Activated T-cell treated with anti-CD3 and anti-CD28 coated beads, Interleukin-2, amount 50 U/mL, for 4 hours (primary cell): ENCODE results near the gene ZNF254. TPM values are rescaled to one million over a fixed set of nuclear protein-coding genes. Genes with fewer than 3 reads are reported as not detected.
A peak's percentile ranks its signal among the peaks of the same experiment; 100 is the strongest.
"Not testable (repeated sequence)": the region's sequence is repeated elsewhere in the genome, so short reads cannot be mapped to it uniquely, and the experiment has no call there.

Source experiments
- ATAC-seq, 2 donors: fragments of 200-7000 bp; cut with Tn5 transposase; one replicate each; pipeline ENCODE4 v1.10.0; 2021
- DNase-seq: peaks from one replicate; pipeline ENCODE4 v3.0.0-alpha.2; 2020
- H3K27me3 Mint-ChIP-seq: one replicate; pipeline ENCODE4 v1.8.0; 2021; ENCODE audit warnings: low read depth, mixed read lengths
- H3K36me3 Mint-ChIP-seq: one replicate; pipeline ENCODE4 v1.8.0; 2022; ENCODE audit warnings: mixed read lengths; ENCODE audit not compliant: insufficient read depth
- H3K4me1 Mint-ChIP-seq: one replicate; pipeline ENCODE4 v1.8.0; 2021; ENCODE audit warnings: low read depth, mixed read lengths
- H3K4me3 Mint-ChIP-seq: one replicate; pipeline ENCODE4 v1.8.0; 2021; ENCODE audit warnings: mild to moderate bottlenecking, moderate library complexity, mixed read lengths
- H3K9me3 Mint-ChIP-seq: one replicate; pipeline ENCODE4 v1.8.0; 2021; ENCODE audit warnings: mixed read lengths
- total RNA-seq, 3 donors: library from RNA; stranded (reverse); gene quantifications; one replicate each; pipeline ENCODE4 v1.2.1, GENCODE V29; 2021

The ZNF254 gene
- total RNA-seq, 3 donors from 2014 or later = 5.6 to 7.0 (median 6.8) TPM

GRCh38 chr19:24099829-24100228, 12.8 kb downstream of the ZNF254 start:
- no peak overlapping the region for H3K4me3 Mint-ChIP-seq
- H3K36me3 Mint-ChIP-seq = peaks cover 56% of the 10 kb centered on the region
- H3K27me3 Mint-ChIP-seq = no peaks in the 10 kb centered on the region
- peaks cover 19% of the 10 kb centered on the region for H3K4me1 Mint-ChIP-seq
- H3K9me3 Mint-ChIP-seq = peaks cover 16% of the 10 kb centered on the region
- DNase-seq (no peak), ATAC-seq (peak in 1 of 2 donors; percentile 38)

- H3K27me3 Mint-ChIP-seq, DNase-seq, H3K4me3 Mint-ChIP-seq, ATAC-seq: not testable (repeated sequence)
- peaks cover 55% of the 10 kb centered on the region for H3K36me3 Mint-ChIP-seq
- H3K9me3 Mint-ChIP-seq = peaks cover 14% of the 10 kb centered on the region
- peaks cover 13% of the 10 kb centered on the region for H3K4me1 Mint-ChIP-seq
Measured at GRCh38 chr19:24100597-24100996, 13.6 kb downstream of the ZNF254 start.

GRCh38 chr19:24101459-24102115, 14.6 kb downstream of the ZNF254 start:
- Mint-ChIP-seq H3K36me3 (peaks cover 56% of the 10 kb centered on the region), H3K4me1 (peaks cover 8% of the 10 kb centered on the region), H3K9me3 (peaks cover 16% of the 10 kb centered on the region), H3K27me3 (no peaks in the 10 kb centered on the region), H3K4me3 (no peak overlapping the region)
- ATAC-seq (no peak), DNase-seq (no peak)

GRCh38 chr19:24127601-24128000, 40.6 kb downstream of the ZNF254 start:
- ATAC-seq (no peak), DNase-seq (no peak)
- Mint-ChIP-seq H3K4me1 (no peaks in the 10 kb centered on the region), H3K9me3 (peaks cover 54% of the 10 kb centered on the region), H3K36me3 (peaks cover 64% of the 10 kb centered on the region), H3K27me3 (no peaks in the 10 kb centered on the region), H3K4me3 (no peak overlapping the region)

- DNase-seq = no peak
- peaks cover 34% of the 10 kb centered on the region for H3K36me3 Mint-ChIP-seq
Measured at GRCh38 chr19:24140099-24140498, 53.1 kb downstream of the ZNF254 start.

GRCh38 chr19:24140591-24140990, 53.6 kb downstream of the ZNF254 start:
- Mint-ChIP-seq H3K4me1 (no peaks in the 10 kb centered on the region), H3K27me3 (no peaks in the 10 kb centered on the region), H3K9me3 (peaks cover 54% of the 10 kb centered on the region), H3K4me3 (no peak overlapping the region), H3K36me3 (peaks cover 31% of the 10 kb centered on the region)
- DNase-seq (no peak), ATAC-seq (no peak)

More at GRCh38 chr19:24140099-24140498, 53.1 kb downstream of the ZNF254 start:
- H3K9me3 Mint-ChIP-seq = peaks cover 55% of the 10 kb centered on the region
- H3K27me3 Mint-ChIP-seq = no peaks in the 10 kb centered on the region
- H3K4me3 Mint-ChIP-seq = no peak overlapping the region
- no peak for ATAC-seq
- no peaks in the 10 kb centered on the region for H3K4me1 Mint-ChIP-seq

GRCh38 chr19:24141612-24142011, 54.6 kb downstream of the ZNF254 start:
- ATAC-seq (no peak), DNase-seq (no peak)
- Mint-ChIP-seq H3K4me1 (no peaks in the 10 kb centered on the region), H3K4me3 (no peak overlapping the region), H3K9me3 (peaks cover 51% of the 10 kb centered on the region), H3K36me3 (peaks cover 27% of the 10 kb centered on the region), H3K27me3 (no peaks in the 10 kb centered on the region)

GRCh38 chr19:24142771-24143170, 55.8 kb downstream of the ZNF254 start:
- peaks cover 52% of the 10 kb centered on the region for H3K9me3 Mint-ChIP-seq
- no peaks in the 10 kb centered on the region for H3K4me1 Mint-ChIP-seq
- H3K27me3 Mint-ChIP-seq = no peaks in the 10 kb centered on the region
- ATAC-seq (no peak), DNase-seq (no peak)
- no peak overlapping the region for H3K4me3 Mint-ChIP-seq
- peaks cover 20% of the 10 kb centered on the region for H3K36me3 Mint-ChIP-seq

GRCh38 chr19:24159707-24160106, 72.7 kb downstream of the ZNF254 start:
- H3K9me3 Mint-ChIP-seq = peaks cover 54% of the 10 kb centered on the region
- peaks cover 15% of the 10 kb centered on the region for H3K36me3 Mint-ChIP-seq
- no peaks in the 10 kb centered on the region for H3K27me3 Mint-ChIP-seq

GRCh38 chr19:24166055-24166454, 79.1 kb downstream of the ZNF254 start:
- no peaks in the 10 kb centered on the region for H3K27me3 Mint-ChIP-seq
- H3K4me1 Mint-ChIP-seq = no peaks in the 10 kb centered on the region
- H3K9me3 Mint-ChIP-seq = peaks cover 52% of the 10 kb centered on the region
- DNase-seq = no peak
- no peak for ATAC-seq
- no peak overlapping the region for H3K4me3 Mint-ChIP-seq
- peaks cover 4% of the 10 kb centered on the region for H3K36me3 Mint-ChIP-seq

More at GRCh38 chr19:24159707-24160106, 72.7 kb downstream of the ZNF254 start:
- ATAC-seq (no peak), DNase-seq (no peak)
- Mint-ChIP-seq H3K4me1 (no peaks in the 10 kb centered on the region), H3K4me3 (no peak overlapping the region)

GRCh38 chr19:24173882-24174281, 86.9 kb downstream of the ZNF254 start:
- DNase-seq = no peak
- Mint-ChIP-seq H3K4me1 (no peaks in the 10 kb centered on the region), H3K4me3 (no peak overlapping the region), H3K27me3 (no peaks in the 10 kb centered on the region), H3K9me3 (peaks cover 26% of the 10 kb centered on the region), H3K36me3 (peaks cover 2% of the 10 kb centered on the region)
- ATAC-seq = no peak

- no peak for DNase-seq
- Mint-ChIP-seq H3K4me3 (no peak overlapping the region), H3K27me3 (no peaks in the 10 kb centered on the region), H3K36me3 (peaks cover 3% of the 10 kb centered on the region), H3K9me3 (peaks cover 29% of the 10 kb centered on the region), H3K4me1 (no peaks in the 10 kb centered on the region)
- ATAC-seq = no peak
Measured at GRCh38 chr19:24177686-24178085, 90.7 kb downstream of the ZNF254 start.

- no peak for ATAC-seq
- Mint-ChIP-seq H3K27me3 (no peaks in the 10 kb centered on the region), H3K9me3 (peaks cover 29% of the 10 kb centered on the region), H3K4me3 (no peak overlapping the region), H3K4me1 (no peaks in the 10 kb centered on the region), H3K36me3 (peaks cover 3% of the 10 kb centered on the region)
- no peak for DNase-seq
Measured at GRCh38 chr19:24178207-24178606, 91.2 kb downstream of the ZNF254 start.
